B cell (primary cell): Measurements from ENCODE around the gene GAL3ST2. TPM values are rescaled to one million over a fixed set of nuclear protein-coding genes. Genes with fewer than 3 reads are reported as not detected.

ENCODE experiments used
- ATAC-seq: fragments of 200-7000 bp; cut with Tn5 transposase; one replicate; pipeline ENCODE4 v1.10.0; 2021; ENCODE audit warnings: low read depth, mild to moderate bottlenecking, moderate number of reproducible peaks, moderate library complexity
- CTCF ChIA-PET: fragments of 350-600 bp; sonication (Branson Sonifier 250); formaldehyde crosslinking; loops from one replicate; lab custom pipeline; 2021; ENCODE audit warnings: antibody characterized with exemption, inconsistent platforms; lab: Charles Lee
- POLR2A ChIA-PET: fragments of 350-600 bp; sonication (Branson Sonifier 250); formaldehyde crosslinking; loops from one replicate; lab custom pipeline; 2021; ENCODE audit warnings: antibody characterized with exemption; lab: Charles Lee
- DNase-seq: peaks from one replicate; pipeline ENCODE4 v3.0.0; 2013
- H2AFZ ChIP-seq: 2 replicates; pipeline ENCODE4 v1.6.1; 2012; ENCODE audit warnings: mild to moderate bottlenecking, low read depth, low read length; ENCODE audit not compliant: insufficient read depth, poor library complexity, severe bottlenecking
- H3K27ac ChIP-seq, 2 donors: 1 replicate in 1 of 2; 2 replicates in 1 of 2; pipeline ENCODE4 v1.5.1; 2012 to 2013; ENCODE audit warnings: low read length in 2 of 2, mild to moderate bottlenecking in 2 of 2, moderate library complexity in 1 of 2
- H3K27me3 ChIP-seq, 4 experiments: fragments of 200-600 bp in 1 of 4; sonication (generic) in 1 of 4; replicated peaks in 1 of 4; 1 replicate in 2 of 4; 2 replicates in 2 of 4; pipeline versions ENCODE4 v1.6.1 to v1.7.0; 2013 to 2016; ENCODE audit warnings: low read length in 3 of 4, mild to moderate bottlenecking in 2 of 4, mixed read lengths in 1 of 4, moderate library complexity in 1 of 4; ENCODE audit not compliant: insufficient read depth in 4 of 4, control insufficient read depth in 3 of 4; ENCODE audit errors: control extremely low read depth in 1 of 4
- H3K36me3 ChIP-seq, 2 experiments: replicated peaks in 1 of 2; 1 replicate in 1 of 2; 2 replicates in 1 of 2; pipeline versions ENCODE4 v1.6.1 to v1.7.1; 2013; ENCODE audit warnings: low read length in 1 of 2; ENCODE audit not compliant: insufficient read depth in 2 of 2, control insufficient read depth in 1 of 2; ENCODE audit errors: control extremely low read depth in 1 of 2, extremely low read depth in 1 of 2
- H3K4me1 ChIP-seq, 2 donors: fragments of 200-600 bp in 1 of 2; sonication (generic) in 1 of 2; 1 replicate in 1 of 2; 2 replicates in 1 of 2; pipeline versions ENCODE4 v1.5.1 to v1.6.1; 2013 to 2017; ENCODE audit warnings: low read length in 2 of 2; ENCODE audit not compliant: control insufficient read depth in 2 of 2, insufficient read depth in 2 of 2
- H3K4me2 ChIP-seq: replicated peaks from 2 replicates; pipeline ENCODE3; 2012; ENCODE audit warnings: mild to moderate bottlenecking, low read depth, low read length; ENCODE audit not compliant: poor library complexity, severe bottlenecking
- H3K4me3 ChIP-seq, 5 experiments: fragments of 200-600 bp in 1 of 5; sonication (generic) in 1 of 5; 1 replicate in 3 of 5; 2 replicates in 2 of 5; pipeline versions ENCODE4 v1.5.1 to v1.7.0; 2011 to 2016; ENCODE audit warnings: low read length in 4 of 5, mild to moderate bottlenecking in 4 of 5, low read depth in 2 of 5, control low read depth in 1 of 5, moderate library complexity in 1 of 5; ENCODE audit not compliant: insufficient read depth in 1 of 5; ENCODE audit errors: control extremely low read depth in 1 of 5, extremely low read depth in 1 of 5
- H3K79me2 ChIP-seq: fragments of 200-600 bp; sonication (generic); one replicate; pipeline ENCODE4 v1.6.0; 2016; ENCODE audit warnings: low read length; ENCODE audit not compliant: control insufficient read depth, insufficient read depth
- H3K9ac ChIP-seq: fragments of 200-600 bp; sonication (generic); 2 replicates; pipeline ENCODE4 v1.6.1; 2017; ENCODE audit warnings: mild to moderate bottlenecking, low read length, moderate library complexity
- H3K9me3 ChIP-seq, 3 donors: one replicate each; pipeline versions ENCODE4 v1.6.1 to v1.7.1; 2013; ENCODE audit warnings: low read length in 2 of 3; ENCODE audit not compliant: control insufficient read depth in 2 of 3, insufficient read depth in 1 of 3; ENCODE audit errors: control extremely low read depth in 1 of 3
- H4K20me1 ChIP-seq: 2 replicates; pipeline ENCODE4 v1.6.0; 2012; ENCODE audit warnings: mild to moderate bottlenecking, low read length; ENCODE audit not compliant: insufficient read depth, control insufficient read depth, poor library complexity, severe bottlenecking
- H3K27ac Mint-ChIP-seq: one replicate; pipeline ENCODE4 v1.8.0; 2021; ENCODE audit warnings: mixed read lengths
- H3K27me3 Mint-ChIP-seq: one replicate; pipeline ENCODE4 v1.8.0; 2021; ENCODE audit warnings: mixed read lengths
- H3K4me1 Mint-ChIP-seq: one replicate; pipeline ENCODE4 v1.8.0; 2021; ENCODE audit warnings: mixed read lengths
- H3K4me3 Mint-ChIP-seq: one replicate; pipeline ENCODE4 v1.8.0; 2021; ENCODE audit warnings: mixed read lengths
- H3K9me3 Mint-ChIP-seq: one replicate; pipeline ENCODE4 v1.8.0; 2022; ENCODE audit warnings: mixed read lengths; ENCODE audit not compliant: insufficient read depth
- CTCF ChIP-seq: fragments of 200-600 bp; IDR thresholded peaks from one replicate; pipeline ENCODE4 v1.8.0; 2022; ENCODE audit warnings: antibody characterized with exemption, mild to moderate bottlenecking
- EZH2 ChIP-seq: IDR thresholded peaks from 2 replicates; pipeline ENCODE4 v1.6.1; 2012; ENCODE audit warnings: borderline replicate concordance, low read depth, mild to moderate bottlenecking, moderate library complexity, low read length; ENCODE audit not compliant: insufficient read depth, poor library complexity, severe bottlenecking
- WGBS: methylation state at CpG from one replicate; pipeline ENCODE4 v1.1.5; 2013; ENCODE audit warnings: missing lambda C conversion rate; ENCODE audit not compliant: insufficient coverage; 5-methylcytosine and 5-hydroxymethylcytosine counted together
- intact Hi-C: fragments of 100-400 bp; cut with micrococcal nuclease; formaldehyde crosslinking; loops from one replicate; pipeline ENCODE4 v1.10.0; 2022
- polyA plus RNA-seq: library from polyadenylated mRNA; depleted of rRNA; stranded (reverse); fragments of >200 nt; gene quantifications from 2 replicates; pipeline ENCODE4 v1.2.3, GENCODE V29; 2012
- total RNA-seq, 2 donors: library from RNA; stranded (reverse); fragments of 120-200 nt in 1 of 2; gene quantifications; 1 replicate in 1 of 2; 2 replicates in 1 of 2; pipeline versions ENCODE4 v1.2.3 to v1.2.4, GENCODE V29; 2013 to 2022

The GAL3ST2 gene
- total and polyA plus RNA-seq, 2 donors (not counting 1 experiment from before 2014, with no cell fraction given): 0.10 TPM; not detected in 1

GRCh38 chr2:241844066-241844728 lies 67.6 kb downstream of the GAL3ST2 start:
- WGBS: 4% methylated on average over 64 of the region's 65 CpGs
- CTCF ChIA-PET: interaction anchor here (0.7 to 1.7 kb wide), 3 partner anchors 34 to 885 kb away, joined by 4 to 5 read pairs (median 4); partner anchors contain the start of gene D2HGDH
- Histone ChIP-seq H3K9ac (peak overlapping the region; percentile 53), H3K9me3 (peaks cover 0 to 4% (median 0%) of the 10 kb centered on the region in 3 donors), H2AFZ (peak overlapping the region; percentile 63), H4K20me1 (no peaks in the 10 kb centered on the region), H3K4me2 (peak overlapping the region; percentile 88), H3K27ac (peak overlapping the region in 1 of 2 donors; percentile 30), H3K27me3 (no peaks in the 10 kb centered on the region), H3K36me3 (no peaks in the 10 kb centered on the region), H3K4me3 (peak overlapping the region; percentile 19 to 52 (median 39)), H3K79me2 (no peaks in the 10 kb centered on the region), H3K4me1 (peaks cover 18 to 26% of the 10 kb centered on the region in 2 donors)
- DNase-seq (peak; percentile 79), ATAC-seq (peak; percentile 90)
- Mint-ChIP-seq H3K27me3 (no peaks in the 10 kb centered on the region), H3K27ac (peak overlapping the region; percentile 73), H3K4me1 (peaks cover 31% of the 10 kb centered on the region), H3K4me3 (peak overlapping the region; percentile 84), H3K9me3 (no peaks in the 10 kb centered on the region)
- TF ChIP-seq CTCF (peak; percentile 32), EZH2 (no peak)
- intact Hi-C loops: loop anchor here (1.0 to 5.0 kb wide), 2 partner anchors 15 to 38 kb away; no protein-coding TSS in a partner anchor
- POLR2A ChIA-PET: interaction anchor here (0.8 to 1.0 kb wide), 2 partner anchors 14 to 16 kb away, joined by 3 to 8 read pairs; partner anchors contain the start of gene PDCD1
